ENCODE results near the gene CASS4. TPM values are rescaled to one million over a fixed set of nuclear protein-coding genes. Genes with fewer than 3 reads are reported as not detected.
A peak's percentile ranks its signal among the peaks of the same experiment; 100 is the strongest.

CASS4 gene
- total and polyA plus RNA-seq, 9 of the 15 experiments (the other 6 are each of a cell fraction or from before 2014, with no cell fraction given), result 8.1 to 53.8 (median 26.7) TPM

DNA sequence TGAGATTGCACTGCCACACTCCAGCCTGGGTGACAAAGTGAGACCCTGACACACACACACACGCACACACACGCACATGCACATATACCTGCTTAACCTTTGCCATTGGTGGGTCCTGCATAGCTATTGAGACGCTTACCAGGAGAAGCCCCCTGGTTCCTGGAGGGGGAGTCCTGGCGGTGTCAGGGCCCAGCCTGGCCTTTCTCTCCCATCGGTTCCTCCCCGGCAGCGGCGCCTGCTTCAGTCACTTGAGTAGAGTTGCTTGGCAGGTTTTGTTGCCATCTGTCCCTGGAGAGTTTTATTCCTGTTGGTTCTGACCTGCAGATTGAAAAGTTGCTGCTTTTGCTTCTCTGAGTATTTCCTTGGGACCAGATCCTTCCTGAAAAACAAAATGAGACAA lies 91.9 kb downstream of the CASS4 start (continued):
- TF ChIP-seq, protein P1, sequence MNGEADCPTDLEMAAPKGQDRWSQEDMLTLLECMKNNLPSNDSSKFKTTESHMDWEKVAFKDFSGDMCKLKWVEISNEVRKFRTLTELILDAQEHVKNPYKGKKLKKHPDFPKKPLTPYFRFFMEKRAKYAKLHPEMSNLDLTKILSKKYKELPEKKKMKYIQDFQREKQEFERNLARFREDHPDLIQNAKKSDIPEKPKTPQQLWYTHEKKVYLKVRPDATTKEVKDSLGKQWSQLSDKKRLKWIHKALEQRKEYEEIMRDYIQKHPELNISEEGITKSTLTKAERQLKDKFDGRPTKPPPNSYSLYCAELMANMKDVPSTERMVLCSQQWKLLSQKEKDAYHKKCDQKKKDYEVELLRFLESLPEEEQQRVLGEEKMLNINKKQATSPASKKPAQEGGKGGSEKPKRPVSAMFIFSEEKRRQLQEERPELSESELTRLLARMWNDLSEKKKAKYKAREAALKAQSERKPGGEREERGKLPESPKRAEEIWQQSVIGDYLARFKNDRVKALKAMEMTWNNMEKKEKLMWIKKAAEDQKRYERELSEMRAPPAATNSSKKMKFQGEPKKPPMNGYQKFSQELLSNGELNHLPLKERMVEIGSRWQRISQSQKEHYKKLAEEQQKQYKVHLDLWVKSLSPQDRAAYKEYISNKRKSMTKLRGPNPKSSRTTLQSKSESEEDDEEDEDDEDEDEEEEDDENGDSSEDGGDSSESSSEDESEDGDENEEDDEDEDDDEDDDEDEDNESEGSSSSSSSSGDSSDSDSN (IDR thresholded peaks at IDR 0.05; ENCODE audit: borderline replicate concordance in 1 of 2, low read depth in 2 of 2, low read length in 2 of 2), result no peak

DNA sequence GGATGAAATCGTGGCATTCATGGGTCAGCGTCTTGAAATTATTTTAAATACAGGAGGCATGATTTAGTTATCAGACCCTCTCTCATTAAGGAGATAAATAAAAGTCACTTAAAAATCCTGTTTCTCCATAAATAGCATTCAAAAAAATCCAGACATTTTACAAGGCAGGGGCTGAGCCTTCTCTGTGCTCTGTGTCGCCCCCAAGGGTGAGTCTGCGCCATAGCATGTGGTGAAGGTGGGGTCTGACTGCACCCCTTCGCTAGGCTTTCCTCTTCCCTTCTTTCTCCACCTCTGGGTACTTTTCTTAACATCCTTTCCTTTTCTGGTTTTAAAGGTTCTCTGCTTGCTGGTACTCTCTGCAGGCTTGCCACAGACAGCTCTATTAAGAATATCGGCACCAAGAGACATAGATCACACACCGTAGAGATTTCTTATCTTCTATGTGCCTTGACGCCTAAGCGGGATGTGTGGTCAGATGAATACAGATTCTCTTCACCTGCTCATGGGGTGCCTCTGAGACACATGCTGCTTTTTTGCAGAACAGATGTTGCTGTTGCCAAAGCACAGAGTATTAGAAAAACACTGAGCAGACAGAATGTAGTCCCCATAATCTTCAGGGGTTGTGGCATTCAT lies 92.4 kb downstream of the CASS4 start:
- TF ChIP-seq SP1 (CRISPR knock-in tag; IDR thresholded peaks at IDR 0.05) (no peak), PHF21A (IDR thresholded peaks at IDR 0.05; ENCODE audit: borderline replicate concordance, low read depth) (no peak), HDAC2 (IDR thresholded peaks at IDR 0.05) (no peak), RBM17 (IDR thresholded peaks at IDR 0.05; ENCODE audit: borderline replicate concordance, low read depth, low read length) (no peak), ZNF133 (CRISPR knock-in tag; IDR thresholded peaks at IDR 0.05) (no peak), ZNF561 (CRISPR knock-in tag; conservative IDR thresholded peaks at IDR 0.05) (no peak), RAD21 (CRISPR knock-in tag; conservative IDR thresholded peaks at IDR 0.05 in 1 of 2, IDR thresholded peaks at IDR 0.05 in 1 of 2) (peak in 1 of 2 experiments; percentile 13; a peak in 1 of 4 replicates), TCF7 (IDR thresholded peaks at IDR 0.05; ENCODE audit: borderline replicate concordance) (no peak)
- TF ChIP-seq, protein P2, sequence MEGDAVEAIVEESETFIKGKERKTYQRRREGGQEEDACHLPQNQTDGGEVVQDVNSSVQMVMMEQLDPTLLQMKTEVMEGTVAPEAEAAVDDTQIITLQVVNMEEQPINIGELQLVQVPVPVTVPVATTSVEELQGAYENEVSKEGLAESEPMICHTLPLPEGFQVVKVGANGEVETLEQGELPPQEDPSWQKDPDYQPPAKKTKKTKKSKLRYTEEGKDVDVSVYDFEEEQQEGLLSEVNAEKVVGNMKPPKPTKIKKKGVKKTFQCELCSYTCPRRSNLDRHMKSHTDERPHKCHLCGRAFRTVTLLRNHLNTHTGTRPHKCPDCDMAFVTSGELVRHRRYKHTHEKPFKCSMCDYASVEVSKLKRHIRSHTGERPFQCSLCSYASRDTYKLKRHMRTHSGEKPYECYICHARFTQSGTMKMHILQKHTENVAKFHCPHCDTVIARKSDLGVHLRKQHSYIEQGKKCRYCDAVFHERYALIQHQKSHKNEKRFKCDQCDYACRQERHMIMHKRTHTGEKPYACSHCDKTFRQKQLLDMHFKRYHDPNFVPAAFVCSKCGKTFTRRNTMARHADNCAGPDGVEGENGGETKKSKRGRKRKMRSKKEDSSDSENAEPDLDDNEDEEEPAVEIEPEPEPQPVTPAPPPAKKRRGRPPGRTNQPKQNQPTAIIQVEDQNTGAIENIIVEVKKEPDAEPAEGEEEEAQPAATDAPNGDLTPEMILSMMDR (IDR thresholded peaks at IDR 0.05 in 2 of 3, conservative IDR thresholded peaks at IDR 0.05 in 1 of 3; ENCODE audit: insufficient read depth in 2 of 3, low read depth in 1 of 3, low read length in 3 of 3), result peak; percentile 49 to 66 (median 57)
- peak; percentile 27 to 56 (median 46) for DNase-seq (ENCODE audit: extremely low read depth in 1 of 4, low spot score in 3 of 4)
- CTCF ChIA-PET (ENCODE audit: low intra/inter-chr PET ratio), result no interaction called here

More for the DNA sequence above, 92.4 kb downstream of the CASS4 start:
- POLR2A ChIA-PET, result no interaction called here
- no peaks in the 10 kb centered on the region for H3K9me3 ChIP-seq (replicated peaks; ENCODE audit: control insufficient read depth, insufficient read depth, low read depth, low read length)
- intact Hi-C loops (cut with micrococcal nuclease) (no loop called here), in situ Hi-C loops (cut with MboI) (no loop called here)
- H3K9ac ChIP-seq (ENCODE audit: insufficient read depth in 1 of 2, low read depth in 2 of 2, low read length in 2 of 2), result no peak overlapping the region
- no peak overlapping the region for H3K27ac ChIP-seq (ENCODE audit: extremely low read depth, low read depth, low read length)
- H3K9me1 ChIP-seq (ENCODE audit: control insufficient read depth, insufficient read depth, low read length), result no peaks in the 10 kb centered on the region
- H3K4me1 ChIP-seq (replicated peaks in 1 of 2; ENCODE audit: control insufficient read depth in 2 of 2, insufficient read depth in 2 of 2, low read length in 2 of 2), result 0 out of 5 replicates have a peak, but pooled peaks cover 0 to 3% of the 10 kb centered on the region in 2 experiments
- H3K4me3 ChIP-seq, result no peak overlapping the region
- H2AFZ ChIP-seq (ENCODE audit: low read depth, low read length), result no peak overlapping the region
- H3K4me2 ChIP-seq (ENCODE audit: insufficient read depth, low read length), result no peak overlapping the region
- H3K79me2 ChIP-seq (ENCODE audit: control insufficient read depth, insufficient read depth, low read length), result no peaks in the 10 kb centered on the region
- no peaks in the 10 kb centered on the region for H4K20me1 ChIP-seq (replicated peaks; ENCODE audit: control insufficient read depth, insufficient read depth, low read length)
- WGBS (ENCODE audit: insufficient coverage, low coverage, missing lambda C conversion rate), result 72% methylated on average over 9 of the region's 9 CpGs
- peak; percentile 92 for ATAC-seq
- H3K36me3 ChIP-seq (ENCODE audit: control insufficient read depth, insufficient read depth, low read length), result peaks cover 2% of the 10 kb centered on the region; the same call in 1 of the 3 replicates
- BruUV-seq (replicated peaks), result no TSS peak
- FAIRE-seq, result peak; percentile 55
- H3K27me3 ChIP-seq (ENCODE audit: control insufficient read depth in 2 of 2, insufficient read depth in 2 of 2, low read length in 2 of 2), result no peaks in the 10 kb centered on the region
